ENCODE results near the gene BRD9.
"Not testable (repeated sequence)": the region's sequence is repeated elsewhere in the genome, so short reads cannot be mapped to it uniquely, and the experiment has no call there.

BRD9 gene

GRCh38 chr5:878677-879076, 13.9 kb downstream of the BRD9 start:
- not testable (repeated sequence) for DNase-seq (ENCODE audit: low read depth in 2 of 2)

GRCh38 chr5:878125-878524, 14.5 kb downstream of the BRD9 start:
- no peak for DNase-seq (ENCODE audit: low read depth in 2 of 2)

GRCh38 chr5:876398-877365, 15.9 kb downstream of the BRD9 start:
- no peak for DNase-seq (ENCODE audit: low read depth in 2 of 2)

- no peak for DNase-seq (ENCODE audit: low read depth in 2 of 2)
Observed at GRCh38 chr5:875931-876330, 16.7 kb downstream of the BRD9 start.

- no peak for DNase-seq (ENCODE audit: low read depth in 2 of 2)
Observed at GRCh38 chr5:873328-873727, 19.3 kb downstream of the BRD9 start.

- no peak for DNase-seq (ENCODE audit: low read depth in 2 of 2)
Observed at GRCh38 chr5:872301-872700, 20.3 kb downstream of the BRD9 start.

- DNase-seq (ENCODE audit: low read depth in 2 of 2), result no peak
Observed at GRCh38 chr5:871596-872298, 20.9 kb downstream of the BRD9 start.

- no peak for DNase-seq (ENCODE audit: low read depth in 2 of 2)
Observed at GRCh38 chr5:870956-871355, 21.6 kb downstream of the BRD9 start.

- DNase-seq (ENCODE audit: low read depth in 2 of 2), result no peak
Observed at GRCh38 chr5:868428-869135, 24.0 kb downstream of the BRD9 start.

GRCh38 chr5:867300-867870, 25.2 kb downstream of the BRD9 start:
- no peak for DNase-seq (ENCODE audit: low read depth in 2 of 2)

GRCh38 chr5:865771-866170, 26.8 kb downstream of the BRD9 start:
- DNase-seq (ENCODE audit: low read depth in 2 of 2), result no peak

GRCh38 chr5:865168-865521, 27.5 kb downstream of the BRD9 start:
- DNase-seq (ENCODE audit: low read depth in 2 of 2), result no peak

- no peak for DNase-seq (ENCODE audit: low read depth in 2 of 2)
Observed at GRCh38 chr5:864492-865167, 28.0 kb downstream of the BRD9 start.

- no peak for DNase-seq (ENCODE audit: low read depth in 2 of 2)
Observed at GRCh38 chr5:863244-863805, 29.3 kb downstream of the BRD9 start.

- DNase-seq (ENCODE audit: low read depth in 2 of 2), result no peak
Observed at GRCh38 chr5:862367-863243, 30.0 kb downstream of the BRD9 start.

- no peak for DNase-seq (ENCODE audit: low read depth in 2 of 2)
Observed at GRCh38 chr5:861442-862366, 30.9 kb downstream of the BRD9 start.

- no peak for DNase-seq (ENCODE audit: low read depth in 2 of 2)
Observed at GRCh38 chr5:860506-861150, 32.0 kb downstream of the BRD9 start.

GRCh38 chr5:859798-860296, 32.8 kb downstream of the BRD9 start:
- no peak for DNase-seq (ENCODE audit: low read depth in 2 of 2)

Measured in fibroblast of skin of left biceps (primary cell).